Fibroblast of skin of right quadriceps (primary cell): ENCODE measurements around the gene PLEKHJ1.

ENCODE experiments used
- DNase-seq: peaks from one replicate; pipeline ENCODE4 v3.0.0-alpha.2; 2013

The PLEKHJ1 gene

DNA sequence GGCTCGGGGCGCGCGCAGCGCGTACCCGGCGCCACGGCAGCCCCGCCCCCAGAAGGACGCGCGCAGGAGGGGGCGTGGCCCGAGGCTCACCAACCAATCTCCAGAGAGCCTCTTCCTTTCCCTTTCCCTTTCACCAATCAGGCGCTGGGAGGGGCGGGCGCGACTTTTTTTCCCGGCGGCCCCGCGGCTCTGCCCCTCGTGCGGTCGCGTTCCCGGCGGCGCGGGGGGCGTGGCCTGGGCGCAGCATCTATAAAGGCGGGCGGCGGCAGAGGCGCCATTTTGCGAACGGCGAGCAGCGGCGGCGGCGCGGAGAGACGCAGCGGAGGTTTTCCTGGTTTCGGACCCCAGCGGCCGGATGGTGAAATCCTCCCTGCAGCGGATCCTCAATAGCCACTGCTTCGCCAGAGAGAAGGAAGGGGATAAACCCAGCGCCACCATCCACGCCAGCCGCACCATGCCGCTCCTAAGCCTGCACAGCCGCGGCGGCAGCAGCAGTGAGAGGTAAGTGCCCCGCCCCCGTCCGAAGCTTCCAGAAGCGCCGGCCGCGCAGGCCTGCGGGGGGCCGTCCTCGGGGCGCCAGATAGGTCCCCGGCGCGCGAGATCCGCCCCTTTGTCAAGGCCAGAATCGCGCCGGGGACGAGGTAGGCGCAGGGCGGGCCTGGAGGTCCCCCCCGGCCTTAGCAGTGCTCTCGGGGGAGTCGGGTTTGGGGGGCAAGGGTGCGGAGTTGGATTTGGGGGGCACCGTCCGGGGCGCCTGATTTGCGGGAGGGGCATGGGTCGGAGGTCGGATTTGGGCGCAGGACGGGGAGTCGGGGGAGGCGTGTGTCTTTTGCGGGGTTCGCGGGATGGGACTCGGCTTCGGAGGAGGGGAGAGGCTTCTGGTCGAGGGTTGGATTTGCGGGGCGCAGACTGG lies 33.4 kb upstream of the PLEKHJ1 start:
- peak; percentile 97 for DNase-seq

DNA sequence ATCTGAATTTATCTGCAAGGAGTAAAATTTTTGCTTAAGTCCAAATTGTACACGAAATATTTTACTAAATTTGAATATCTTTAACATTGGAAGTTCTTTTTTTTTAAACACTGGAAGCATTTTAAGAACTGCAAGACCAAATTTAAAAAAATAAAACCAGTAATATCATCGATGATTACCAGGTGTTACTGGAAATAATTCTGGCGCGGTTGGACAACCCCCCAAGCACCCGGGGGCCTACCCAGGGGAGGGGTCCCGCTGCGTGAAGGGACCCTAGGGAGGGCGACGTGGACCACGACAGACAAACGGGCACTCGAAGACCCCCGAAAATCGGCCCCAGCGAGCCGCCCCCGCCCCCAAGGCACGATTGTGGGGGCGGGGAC lies 32.7 kb upstream of the PLEKHJ1 start:
- DNase-seq: no peak

DNA sequence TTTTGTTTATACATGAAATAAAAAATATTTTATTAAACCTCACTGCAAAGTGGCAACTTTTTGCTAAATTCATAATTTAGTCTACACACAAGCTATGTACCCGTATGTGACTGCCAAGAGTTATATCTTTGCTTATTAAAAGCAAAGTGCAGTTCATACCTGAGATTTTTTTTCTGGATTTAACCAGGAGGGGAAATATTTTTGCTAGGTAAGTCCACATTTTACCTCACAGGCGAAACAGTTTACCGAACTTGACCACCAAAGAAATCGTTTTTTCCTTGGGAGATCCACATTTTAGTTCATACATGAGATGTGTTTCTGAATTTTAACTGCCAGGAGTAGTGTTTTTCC lies 32.3 kb upstream of the PLEKHJ1 start:
- no peak for DNase-seq

DNA sequence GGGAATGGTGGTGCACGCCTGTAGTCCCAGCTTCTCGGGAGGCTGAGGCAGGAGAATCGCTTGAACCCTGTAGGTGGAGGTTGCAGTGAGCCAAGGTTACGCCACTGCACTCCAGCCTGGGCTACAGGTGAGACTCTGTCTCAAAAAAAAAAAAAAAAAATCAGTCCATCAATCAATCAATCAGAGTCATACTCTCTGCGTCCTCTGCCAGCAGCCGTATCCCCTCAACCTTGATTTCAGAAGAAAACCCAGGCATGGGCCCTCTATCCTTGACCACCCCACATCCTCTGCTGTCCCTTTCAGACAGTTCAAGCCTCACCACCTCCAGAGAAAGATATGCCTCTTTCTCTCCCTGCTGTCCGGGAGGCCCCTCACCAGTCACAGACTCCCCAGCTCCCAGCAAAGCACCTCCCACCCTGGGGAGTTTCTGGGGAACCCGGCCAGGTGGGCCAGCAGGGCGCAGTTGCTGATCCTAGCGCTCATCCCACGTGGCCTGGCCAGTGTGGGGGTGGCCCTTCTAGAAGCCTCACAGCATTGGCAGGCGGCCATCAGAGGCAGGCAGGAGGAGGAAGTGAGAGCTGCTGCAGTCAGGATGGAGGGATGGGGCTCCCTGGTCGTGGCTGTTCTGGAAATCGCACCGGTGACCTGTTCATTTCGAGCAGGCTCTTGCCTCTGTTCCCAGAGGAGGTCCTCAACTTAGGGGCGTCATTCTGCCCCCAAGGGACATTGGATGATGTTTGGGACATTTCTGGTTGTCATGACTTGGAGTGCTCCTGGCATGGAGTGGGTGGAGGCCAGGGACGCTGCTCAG lies 30.3 kb upstream of the PLEKHJ1 start:
- DNase-seq: peak; percentile 81

DNA sequence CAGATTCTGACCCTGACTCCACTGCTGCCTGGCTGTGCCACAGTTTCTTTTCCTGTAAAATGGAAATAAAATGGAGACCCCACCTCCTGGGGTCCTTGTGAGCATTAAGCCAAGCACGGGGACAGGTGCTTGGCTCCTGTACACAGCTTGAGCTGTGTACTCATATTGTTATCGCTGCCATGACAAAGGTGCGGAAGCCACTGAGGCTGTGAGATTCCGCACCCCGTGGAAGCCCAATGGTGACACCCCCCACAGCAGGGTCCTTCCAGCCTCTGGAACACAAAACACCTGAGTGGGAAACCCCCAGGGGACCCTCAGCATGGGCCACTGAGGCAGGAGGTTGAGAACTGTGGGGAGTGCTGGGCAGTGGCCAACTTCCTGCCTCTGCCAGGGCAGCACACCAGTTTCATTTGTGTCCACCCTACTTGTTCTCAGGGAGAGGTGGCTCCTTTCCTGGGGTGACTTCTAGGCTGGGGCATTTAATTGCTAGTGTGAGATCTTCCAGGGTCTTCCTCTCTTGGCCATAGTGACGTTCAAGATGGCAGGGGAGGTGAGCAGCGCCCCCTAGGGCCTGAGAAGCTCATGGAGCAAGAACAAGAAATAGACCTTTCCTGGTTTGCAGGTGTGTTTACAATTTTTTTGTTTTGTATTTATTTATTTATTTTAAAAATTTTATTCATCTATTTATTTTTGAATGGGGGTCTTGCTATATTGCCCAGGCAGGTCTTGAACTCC lies 25.5 kb upstream of the PLEKHJ1 start:
- no peak for DNase-seq

DNA sequence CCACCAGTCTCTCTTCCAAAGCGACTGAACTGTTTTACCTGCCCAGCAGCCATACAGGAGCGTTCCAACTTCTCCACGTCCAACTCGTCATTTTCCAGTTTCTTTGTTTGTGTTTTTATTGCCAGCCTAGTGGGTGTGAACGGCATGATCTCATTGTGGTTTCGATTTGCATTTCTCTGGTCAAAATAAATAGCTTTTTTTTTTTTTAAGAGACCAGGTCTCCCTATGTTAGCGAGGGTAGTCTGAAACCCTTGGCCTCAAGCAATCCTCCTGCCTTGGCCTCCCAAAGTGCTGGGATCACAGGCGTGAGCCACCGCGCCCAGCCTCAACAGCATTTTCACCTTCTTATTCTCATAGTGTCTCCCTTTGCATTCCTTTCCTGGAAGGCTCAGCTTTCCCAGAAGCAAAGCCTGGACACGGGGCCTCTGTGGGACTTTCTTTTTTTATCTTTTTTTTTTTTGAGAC lies 24.2 kb upstream of the PLEKHJ1 start:
- no peak for DNase-seq

DNA sequence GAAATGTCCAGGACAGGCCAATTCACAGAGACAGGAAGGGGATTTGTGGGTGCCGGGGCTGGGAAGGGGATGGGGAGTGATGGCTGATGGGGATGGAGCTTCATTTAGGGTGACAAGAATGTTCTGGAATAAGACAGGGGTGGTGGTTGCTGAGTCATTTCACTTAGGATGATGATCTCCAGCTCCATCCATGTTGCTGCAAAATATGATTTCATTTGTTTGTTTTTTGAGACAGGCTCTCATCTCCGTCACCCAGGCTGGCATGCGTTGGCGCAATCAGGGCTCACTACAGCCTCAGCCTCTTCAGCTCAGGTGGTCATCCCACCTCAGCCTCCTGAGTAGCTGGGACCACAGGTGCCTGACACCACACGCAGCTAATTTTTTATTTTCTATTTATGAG lies 23.2 kb upstream of the PLEKHJ1 start:
- no peak for DNase-seq

DNA sequence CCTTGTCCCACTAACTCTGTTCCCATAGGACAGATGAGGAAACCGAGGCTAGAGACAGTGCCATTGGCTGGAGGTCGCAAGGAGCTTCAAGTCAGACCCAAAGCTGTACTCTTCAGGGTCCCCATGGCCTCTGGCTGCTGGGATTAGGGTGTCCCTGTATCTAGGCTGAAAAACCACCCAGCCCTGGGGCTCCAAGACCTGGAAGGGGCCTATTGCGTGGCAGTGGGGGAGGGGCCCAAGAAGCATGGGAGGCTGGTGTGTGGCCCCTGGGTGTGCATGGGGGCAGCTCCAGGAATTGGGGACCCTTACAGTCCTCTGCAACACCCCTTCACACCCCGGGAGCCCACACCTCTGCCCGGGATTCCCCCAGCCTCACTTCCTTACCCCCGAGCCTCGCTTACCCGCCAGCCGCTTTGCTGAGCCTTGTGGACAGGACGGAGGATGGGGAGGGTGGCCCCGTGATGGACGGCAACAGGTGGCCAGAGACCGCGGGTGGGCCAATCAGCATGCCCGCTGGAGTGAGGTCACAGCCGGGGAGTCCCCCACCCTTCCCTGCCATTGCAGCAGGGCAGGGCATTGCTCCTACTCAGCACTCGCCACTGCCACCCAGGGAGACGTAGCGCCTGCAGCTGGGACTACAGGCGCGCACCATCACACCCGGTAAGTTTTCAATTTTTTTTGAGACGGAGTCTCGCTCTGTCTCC lies 20.0 kb upstream of the PLEKHJ1 start, which contains the start of gene JSRP1:
TSS of gene JSRP1 (minus strand) at position 436 of the 704 bp plus-strand sequence. CDS start 1,103 bp downstream, outside the sequence.
- DNase-seq: no peak

DNA sequence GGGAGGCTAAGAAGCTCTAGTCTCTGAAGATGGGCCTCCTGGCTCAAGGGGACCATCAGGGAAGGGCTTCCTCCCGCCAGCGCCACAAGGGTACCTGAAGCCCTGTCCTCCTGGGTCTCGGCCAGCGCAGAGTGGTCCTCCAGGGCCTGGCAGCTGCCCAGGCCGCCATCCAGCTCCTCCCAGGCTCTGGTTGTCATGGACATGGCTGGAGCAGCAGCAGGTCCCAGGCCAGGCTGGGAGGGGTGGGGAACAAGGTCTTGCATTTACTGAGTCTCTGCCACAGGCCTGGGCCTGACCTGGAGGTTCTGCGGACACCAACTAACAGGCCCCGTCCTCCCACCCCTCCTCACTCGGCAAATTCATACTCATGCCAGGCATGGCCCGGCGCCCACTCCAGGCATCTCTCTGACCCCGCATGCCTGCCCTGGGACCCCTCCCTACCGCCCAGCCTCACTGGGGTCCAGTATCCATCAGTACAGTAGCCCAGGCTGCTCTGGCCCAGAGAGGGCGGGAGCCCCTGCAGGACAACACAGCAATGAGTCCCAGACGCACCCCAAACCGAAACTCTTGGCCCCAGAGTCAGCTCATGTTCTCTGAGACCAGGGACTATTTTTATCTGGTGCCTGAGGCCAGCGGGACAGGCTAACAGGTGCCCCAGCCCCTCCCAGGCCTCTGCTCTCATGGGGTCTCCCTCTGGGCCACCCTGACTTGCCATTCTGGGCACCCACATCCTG lies 19.1 kb upstream of the PLEKHJ1 start:
- DNase-seq: no peak

DNA sequence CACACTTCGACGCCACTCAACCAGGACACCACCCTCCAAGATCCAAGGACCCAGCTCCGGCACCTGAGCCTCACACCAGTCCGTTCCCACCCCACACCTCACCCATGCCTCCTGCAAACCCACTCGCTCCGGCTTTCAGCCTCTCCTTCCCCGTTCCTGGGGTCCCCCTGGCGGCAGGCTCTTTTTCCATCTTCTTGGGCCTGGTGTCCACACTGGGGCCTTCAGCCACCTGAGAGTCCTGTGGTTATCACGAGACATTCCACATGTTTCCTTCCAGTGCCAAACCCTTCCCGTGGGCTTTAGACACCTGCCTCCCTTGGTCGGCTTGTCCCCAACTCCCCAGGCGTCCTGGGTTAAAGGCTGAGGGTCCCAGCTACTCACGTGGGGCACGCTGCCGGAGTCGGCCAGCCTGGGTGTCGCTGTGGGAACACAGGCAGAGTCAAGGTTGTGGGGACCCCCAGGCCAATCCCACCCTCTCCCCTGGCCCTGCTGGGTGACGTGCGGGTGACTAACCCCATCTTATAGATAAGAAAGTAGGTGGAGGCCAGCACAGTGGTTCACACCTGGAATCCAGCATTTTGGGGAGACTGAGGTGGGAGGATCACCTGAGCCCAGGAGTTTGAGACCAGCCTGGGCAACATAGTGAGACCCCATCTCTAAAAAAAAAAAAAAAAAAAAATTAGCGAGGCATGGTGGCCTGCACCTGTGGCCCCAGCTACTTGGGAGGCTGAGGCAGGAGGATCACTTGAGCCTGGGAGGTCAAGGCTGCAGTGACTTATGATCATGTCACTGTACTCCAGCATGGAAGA lies 18.1 kb upstream of the PLEKHJ1 start:
- no peak for DNase-seq

DNA sequence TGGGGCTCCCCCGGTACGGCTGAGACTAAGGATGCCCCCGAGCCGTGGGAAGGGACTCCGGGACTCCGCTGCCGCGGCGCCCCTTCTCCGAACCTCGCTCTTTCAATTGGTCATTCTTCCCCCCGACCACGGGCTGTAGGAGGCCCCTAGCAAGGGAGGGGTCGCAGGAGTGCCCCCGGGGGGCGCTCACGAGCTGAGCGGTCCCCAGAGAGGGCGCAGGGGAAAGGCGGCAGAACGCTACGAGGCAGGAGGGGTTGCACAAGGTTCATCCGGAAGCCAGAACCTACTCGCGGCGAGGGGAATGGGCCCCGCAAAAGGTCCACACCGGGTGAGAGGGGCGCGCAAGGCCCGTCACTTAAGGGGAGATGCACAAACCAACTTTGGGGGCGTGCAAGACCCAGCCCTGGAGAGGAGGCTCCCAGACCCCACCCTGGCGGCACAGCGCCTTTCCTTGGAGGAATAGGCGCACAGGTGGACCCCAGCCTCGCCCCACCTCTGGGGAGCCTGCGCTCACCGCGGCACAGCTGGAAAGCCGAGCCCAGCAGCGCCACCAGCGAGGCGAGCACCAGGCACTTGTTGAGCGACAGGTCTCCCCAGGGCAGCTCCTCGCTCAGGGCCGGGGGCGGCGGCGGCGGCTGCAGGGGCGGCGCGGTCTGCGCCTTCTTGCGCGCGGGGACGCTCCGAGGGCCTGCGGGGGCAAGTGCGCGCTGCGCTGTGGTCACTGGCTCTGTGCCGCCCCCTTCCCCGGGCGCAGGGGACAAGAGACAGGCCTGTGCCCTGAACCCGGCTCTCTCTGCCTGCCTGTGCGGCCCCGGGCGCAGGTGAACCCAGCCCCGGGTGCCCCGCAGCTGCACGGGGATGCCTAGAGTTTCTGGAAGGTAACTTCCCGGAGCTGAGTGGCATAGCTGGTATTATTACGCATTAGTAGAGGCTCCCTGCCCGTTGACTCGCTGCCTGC lies 17.3 kb upstream of the PLEKHJ1 start:
- no peak for DNase-seq

DNA sequence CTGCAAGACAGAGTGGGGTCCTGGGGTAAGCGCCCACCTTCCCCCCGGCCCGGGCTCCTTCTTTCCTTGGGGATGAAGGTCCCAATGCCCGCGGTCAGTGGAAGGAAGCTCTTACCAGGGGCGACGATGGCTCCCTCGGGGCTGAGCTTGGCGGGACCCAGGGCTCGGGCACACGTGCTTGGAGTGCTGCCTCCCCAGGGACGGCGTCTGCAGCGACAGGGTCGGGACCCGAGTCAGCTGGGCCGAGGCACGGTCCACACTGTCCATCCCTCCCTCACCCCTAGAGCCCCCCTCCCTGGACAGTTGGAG lies 16.6 kb upstream of the PLEKHJ1 start:
- DNase-seq: no peak

DNA sequence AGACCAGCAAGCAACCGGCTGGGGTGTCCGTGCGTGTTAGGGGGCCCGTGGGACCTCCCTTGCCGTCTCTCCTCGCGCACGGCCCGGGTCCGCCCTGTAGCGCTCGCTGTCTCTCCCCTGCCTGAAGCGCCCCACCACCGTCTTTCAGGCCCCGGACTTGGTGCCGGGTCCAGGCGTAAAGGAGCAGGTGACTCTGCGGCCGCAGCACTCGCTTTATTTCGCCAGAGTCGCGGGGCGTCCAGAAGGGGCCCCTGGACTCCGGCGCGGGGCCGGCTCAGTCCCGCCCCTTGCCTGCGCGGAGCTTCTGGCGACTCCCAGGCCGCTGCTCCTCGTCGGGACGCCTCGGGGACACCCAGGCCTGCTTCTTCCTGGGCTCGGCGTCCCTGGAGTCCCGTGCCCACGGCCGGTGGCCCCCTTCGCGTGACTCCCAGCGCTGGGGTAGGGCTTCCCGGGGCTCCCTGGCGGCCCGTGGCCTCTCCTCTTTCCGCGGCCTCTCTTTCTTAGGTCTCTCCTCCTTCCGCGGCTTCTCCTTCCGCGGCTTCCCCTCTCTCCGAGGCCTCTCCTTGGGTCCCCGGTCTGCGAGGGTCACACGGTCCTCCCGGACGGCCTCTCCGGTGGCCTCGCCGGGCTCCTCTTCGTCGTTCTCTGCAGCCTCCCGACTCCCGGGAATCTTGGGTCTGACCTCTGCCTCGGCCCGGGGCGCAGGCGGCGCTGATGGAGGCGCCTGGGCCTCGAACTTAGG lies 16.1 kb upstream of the PLEKHJ1 start:
- no peak for DNase-seq

DNA sequence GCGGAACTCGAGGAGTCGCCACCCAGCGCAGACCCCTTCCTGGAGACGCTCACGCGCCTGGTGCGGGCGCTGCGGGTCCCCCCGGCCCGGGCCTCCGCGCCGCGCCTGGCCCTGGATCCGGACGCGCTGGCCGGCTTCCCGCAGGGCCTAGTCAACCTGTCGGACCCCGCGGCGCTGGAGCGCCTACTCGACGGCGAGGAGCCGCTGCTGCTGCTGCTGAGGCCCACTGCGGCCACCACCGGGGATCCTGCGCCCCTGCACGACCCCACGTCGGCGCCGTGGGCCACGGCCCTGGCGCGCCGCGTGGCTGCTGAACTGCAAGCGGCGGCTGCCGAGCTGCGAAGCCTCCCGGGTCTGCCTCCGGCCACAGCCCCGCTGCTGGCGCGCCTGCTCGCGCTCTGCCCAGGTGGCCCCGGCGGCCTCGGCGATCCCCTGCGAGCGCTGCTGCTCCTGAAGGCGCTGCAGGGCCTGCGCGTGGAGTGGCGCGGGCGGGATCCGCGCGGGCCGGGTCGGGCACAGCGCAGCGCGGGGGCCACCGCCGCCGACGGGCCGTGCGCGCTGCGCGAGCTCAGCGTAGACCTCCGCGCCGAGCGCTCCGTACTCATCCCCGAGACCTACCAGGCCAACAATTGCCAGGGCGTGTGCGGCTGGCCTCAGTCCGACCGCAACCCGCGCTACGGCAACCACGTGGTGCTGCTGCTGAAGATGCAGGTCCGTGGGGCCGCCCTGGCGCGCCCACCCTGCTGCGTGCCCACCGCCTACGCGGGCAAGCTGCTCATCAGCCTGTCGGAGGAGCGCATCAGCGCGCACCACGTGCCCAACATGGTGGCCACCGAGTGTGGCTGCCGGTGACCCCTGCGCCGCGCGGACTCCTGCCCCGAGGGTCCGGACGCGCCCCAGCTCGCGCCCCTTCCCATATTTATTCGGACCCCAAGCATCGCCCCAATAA lies 15.3 kb upstream of the PLEKHJ1 start:
- no peak for DNase-seq

DNA sequence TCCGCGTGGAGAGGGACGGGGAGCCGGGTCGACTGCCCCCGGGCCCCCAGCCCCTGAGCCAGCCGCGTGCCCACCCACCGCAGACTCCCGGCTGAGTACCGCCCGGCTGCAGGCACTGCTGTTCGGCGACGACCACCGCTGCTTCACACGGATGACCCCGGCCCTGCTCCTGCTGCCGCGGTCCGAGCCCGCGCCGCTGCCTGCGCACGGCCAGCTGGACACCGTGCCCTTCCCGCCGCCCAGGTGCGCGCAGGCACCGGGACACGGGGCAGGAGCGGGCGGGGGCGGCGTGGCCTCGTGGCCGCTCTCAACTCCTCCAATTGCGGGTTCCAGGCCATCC lies 14.6 kb upstream of the PLEKHJ1 start:
- DNase-seq: no peak

DNA sequence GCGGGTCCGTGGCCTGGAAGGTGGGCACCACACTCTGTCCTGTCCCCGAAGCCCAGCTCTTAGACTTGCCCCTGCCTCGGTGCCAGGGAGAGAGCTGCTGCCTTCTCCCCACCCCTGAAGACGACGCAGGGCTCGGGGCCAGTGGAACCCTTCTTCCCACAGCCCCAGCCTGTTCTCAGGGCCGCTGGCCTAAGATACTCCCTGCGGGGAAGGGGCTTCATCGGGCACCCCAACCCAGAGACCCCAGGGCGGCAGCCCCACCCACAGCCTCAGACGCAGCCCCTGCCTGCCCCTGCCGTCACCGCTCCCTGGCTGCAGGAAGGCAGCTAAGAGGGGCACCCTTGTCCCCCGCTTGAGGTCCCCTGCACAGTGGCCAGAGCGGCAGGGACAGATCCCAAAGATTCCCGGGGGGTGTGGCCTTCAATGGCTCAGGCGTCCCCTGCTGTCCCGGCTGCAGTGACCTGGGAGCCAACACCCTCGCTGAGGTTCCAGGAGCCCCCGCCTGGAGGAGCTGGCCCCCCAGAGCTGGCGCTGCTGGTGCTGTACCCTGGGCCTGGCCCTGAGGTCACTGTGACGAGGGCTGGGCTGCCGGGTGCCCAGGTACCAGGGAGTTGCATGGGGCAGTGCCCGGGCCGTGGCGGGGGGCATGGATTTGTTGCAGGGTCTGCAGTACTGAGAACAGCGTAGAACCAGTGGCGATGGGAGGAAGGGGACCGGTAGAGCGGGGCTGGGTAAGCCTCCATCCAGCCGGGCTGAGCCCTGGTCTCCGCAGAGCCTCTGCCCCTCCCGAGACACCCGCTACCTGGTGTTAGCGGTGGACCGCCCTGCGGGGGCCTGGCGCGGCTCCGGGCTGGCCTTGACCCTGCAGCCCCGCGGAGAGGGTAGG lies 14.0 kb upstream of the PLEKHJ1 start:
- DNase-seq: no peak
